Cardiac muscle cell (in vitro differentiated cells and primary cell): Measurements from ENCODE around the gene ADIPOQ. TPM values are rescaled to one million over a fixed set of nuclear protein-coding genes. Genes with fewer than 3 reads are reported as not detected.

Experiments used
- DNase-seq, 2 donors: peaks; one replicate each; pipeline versions ENCODE4 v3.0.0 to v3.0.0-alpha.2; 2010 to 2017; ENCODE audit warnings: low read depth in 1 of 2, low spot score in 1 of 2
- H3K27ac ChIP-seq: fragments of 200-600 bp; sonication (generic); 2 replicates; pipeline ENCODE4 v1.5.1; 2016
- H3K27me3 ChIP-seq: fragments of 200-600 bp; sonication (generic); 2 replicates; pipeline ENCODE4 v1.6.0; 2016; ENCODE audit warnings: control low read depth
- H3K36me3 ChIP-seq: fragments of 200-600 bp; sonication (generic); 2 replicates; pipeline ENCODE4 v1.5.1; 2016; ENCODE audit warnings: control low read depth
- H3K4me1 ChIP-seq: fragments of 200-600 bp; sonication (generic); 2 replicates; pipeline ENCODE4 v1.8.1; 2017; ENCODE audit warnings: low read depth, mild to moderate bottlenecking, mixed run types
- H3K4me3 ChIP-seq: fragments of 200-600 bp; sonication (generic); 2 replicates; pipeline ENCODE4 v1.5.1; 2016; ENCODE audit warnings: mild to moderate bottlenecking
- H3K9me3 ChIP-seq: fragments of 200-600 bp; sonication (generic); 2 replicates; pipeline ENCODE4 v1.5.1; 2017; ENCODE audit warnings: low read depth, mild to moderate bottlenecking, control low read depth
- CTCF ChIP-seq: IDR thresholded peaks from 2 replicates; pipeline ENCODE4 v1.5.1; 2012; ENCODE audit warnings: low read depth, mild to moderate bottlenecking, low read length
- polyA plus RNA-seq: library from polyadenylated mRNA; unstranded; fragments of >200 nt; fragmentation: Nextera tagmentation; extraction: Ambion mirVana; gene quantifications from 2 replicates; pipeline ENCODE4 v1.2.1, GENCODE V29; 2016
- total RNA-seq: library from RNA; depleted of rRNA; stranded (reverse); fragments of >200 nt; gene quantifications from 2 replicates; pipeline ENCODE4 v1.2.3, GENCODE V29; 2016

ADIPOQ gene
- total and polyA plus RNA-seq, 2 experiments from 2014 or later = not detected

- Histone ChIP-seq H3K9me3 (no peaks in the 10 kb centered on the region), H3K27me3 (no peaks in the 10 kb centered on the region)
Observed at GRCh38 chr3:186841620-186842019, 890 bp upstream of the ADIPOQ start.

DNA sequence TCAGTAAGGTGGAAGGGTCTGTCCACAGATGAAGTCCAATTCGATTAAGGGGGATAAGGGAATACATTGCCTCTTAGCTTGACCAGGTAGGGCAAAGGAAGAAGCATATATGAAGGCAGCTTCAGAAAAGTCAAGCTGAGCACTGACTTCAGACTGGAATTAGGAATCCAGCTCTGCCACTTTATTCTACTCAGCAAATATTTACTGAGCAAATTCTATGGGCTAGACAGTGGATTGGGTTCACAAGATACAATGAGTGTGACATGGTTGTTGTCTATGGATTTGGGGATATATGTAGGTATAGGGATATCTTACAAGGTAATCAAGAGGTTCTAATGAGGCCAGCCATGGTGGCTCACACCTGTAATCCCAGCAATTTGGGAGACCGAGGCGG lies 526 bp downstream of the ADIPOQ start:
- Histone ChIP-seq H3K27me3 (no peaks in the 10 kb centered on the region), H3K4me3 (no peak overlapping the region), H3K27ac (no peak overlapping the region), H3K36me3 (no peaks in the 10 kb centered on the region), H3K9me3 (no peaks in the 10 kb centered on the region), H3K4me1 (no peaks in the 10 kb centered on the region)
- DNase-seq = no peak
- TF ChIP-seq CTCF = no peak

More at GRCh38 chr3:186841620-186842019, 890 bp upstream of the ADIPOQ start:
- Histone ChIP-seq H3K4me1 (no peaks in the 10 kb centered on the region), H3K27ac (no peak overlapping the region), H3K4me3 (no peak overlapping the region), H3K36me3 (no peaks in the 10 kb centered on the region)
- DNase-seq = no peak
- TF ChIP-seq CTCF = no peak

GRCh38 chr3:186844908-186845307 lies 2.4 kb downstream of the ADIPOQ start:
- Histone ChIP-seq H3K27me3 (no peaks in the 10 kb centered on the region), H3K4me3 (no peak overlapping the region), H3K36me3 (no peaks in the 10 kb centered on the region), H3K4me1 (no peaks in the 10 kb centered on the region), H3K9me3 (no peaks in the 10 kb centered on the region), H3K27ac (no peak overlapping the region)
- no peak for DNase-seq
- no peak for TF ChIP-seq CTCF

GRCh38 chr3:186845756-186846155 lies 3.2 kb downstream of the ADIPOQ start:
- Histone ChIP-seq H3K9me3 (no peaks in the 10 kb centered on the region), H3K36me3 (no peaks in the 10 kb centered on the region), H3K4me3 (no peak overlapping the region), H3K27me3 (no peaks in the 10 kb centered on the region), H3K27ac (no peak overlapping the region), H3K4me1 (no peaks in the 10 kb centered on the region)
- TF ChIP-seq CTCF = no peak
- DNase-seq = no peak

DNA sequence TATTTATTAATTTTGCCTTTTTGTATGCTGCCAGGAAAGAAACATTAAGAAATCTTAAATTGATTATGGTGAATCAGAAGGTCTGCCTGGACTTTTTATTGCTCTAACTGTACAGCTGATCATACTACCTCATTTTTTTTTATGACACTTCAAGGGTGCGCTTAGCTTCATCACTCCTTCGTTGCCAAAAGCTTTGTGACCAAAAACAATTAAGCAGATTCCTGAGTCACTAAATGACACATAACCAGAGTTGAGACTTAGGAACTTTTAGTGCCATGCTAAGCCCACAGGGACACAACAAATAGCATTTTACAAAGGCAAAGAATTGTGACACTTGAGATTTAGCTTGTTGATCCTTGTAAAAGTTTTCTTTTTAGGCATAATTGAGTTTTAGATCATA lies 4.9 kb downstream of the ADIPOQ start:
- no peak overlapping the region for H3K4me3 ChIP-seq
- TF ChIP-seq CTCF = no peak
- DNase-seq = no peak

More for the DNA sequence above, 4.9 kb downstream of the ADIPOQ start:
- Histone ChIP-seq H3K9me3 (no peaks in the 10 kb centered on the region), H3K27me3 (no peaks in the 10 kb centered on the region), H3K36me3 (no peaks in the 10 kb centered on the region), H3K4me1 (no peaks in the 10 kb centered on the region), H3K27ac (no peak overlapping the region)
